Right cardiac atrium (tissue), 5 donors: ENCODE data around the gene EPN2. TPM values are rescaled to one million over a fixed set of nuclear protein-coding genes. Genes with fewer than 3 reads are reported as not detected.
"Not testable (repeated sequence)": the region's sequence is repeated elsewhere in the genome, so short reads cannot be mapped to it uniquely, and the experiment has no call there.

ENCODE experiments used
- ATAC-seq, 2 donors: fragments of 200-7000 bp; cut with Tn5 transposase; one replicate each; pipeline versions ENCODE4 v1.8.0 to v1.9.1; 2020; ENCODE audit warnings: moderate library complexity in 2 of 2, mild to moderate bottlenecking in 1 of 2
- DNase-seq, 3 donors: peaks; one replicate each; pipeline ENCODE4 v3.0.0-alpha.2; 2020
- H3K27ac ChIP-seq: one replicate; pipeline ENCODE4 v1.5.1; 2013; ENCODE audit warnings: mild to moderate bottlenecking, low read length, control low read depth, moderate library complexity
- H3K27me3 ChIP-seq: one replicate; pipeline ENCODE4 v1.6.1; 2013; ENCODE audit not compliant: control insufficient read depth, insufficient read depth
- H3K4me1 ChIP-seq: one replicate; pipeline ENCODE4 v1.6.1; 2013; ENCODE audit warnings: low read length; ENCODE audit not compliant: control insufficient read depth, insufficient read depth
- H3K4me3 ChIP-seq: one replicate; pipeline ENCODE4 v1.5.1; 2013; ENCODE audit warnings: low read length, control low read depth
- H3K9me3 ChIP-seq: one replicate; pipeline ENCODE4 v1.6.1; 2013; ENCODE audit warnings: low read length; ENCODE audit not compliant: control insufficient read depth
- WGBS: extraction: QIAGEN DNeasy Blood & Tissue Kit; methylation state at CpG from one replicate; pipeline ENCODE4 v1.1.7; 2013; 5-methylcytosine and 5-hydroxymethylcytosine counted together
- intact Hi-C, 4 donors: fragments of 100-400 bp; cut with DNase I; formaldehyde crosslinking; loops; one replicate each; pipeline versions ENCODE4 v1.11.0 to v1.14.0; 2022 to 2023
- polyA plus RNA-seq: library from polyadenylated mRNA; stranded (reverse); fragments of 200-250 nt; gene quantifications from one replicate; pipeline ENCODE4 v1.2.3, GENCODE V29; 2013
- total RNA-seq, 4 donors: library from RNA; stranded (reverse); fragmentation: NEBNext Ultra II Directional; extraction: Animal tissue kit (Norgen Biotek cat#: 25700); gene quantifications; one replicate each; pipeline ENCODE4 v1.2.1, GENCODE V29; 2021
- donor health status: healthy with polysubstance abuse.
- donor health status: DM: no; HTN: yes; CAD: no.
- donor health status: DM: no; HTN: no; CAD: no.
- donor health status: DM: no; HTN: yes; CAD: no; lungs with severe emphysema.
- donor health status: DM: yes; HTN: yes; CAD: no.

EPN2 gene
- total and polyA plus RNA-seq, 5 donors = 50.2 to 138 (median 113) TPM

- WGBS = no CpG with 5 or more reads among the region's 13 CpGs
- DNase-seq, ATAC-seq, intact Hi-C loops, H3K4me3 ChIP-seq, H3K4me1 ChIP-seq, H3K27ac ChIP-seq, H3K27me3 ChIP-seq, H3K9me3 ChIP-seq: not testable (repeated sequence)
Measured at GRCh38 chr17:19216148-19216926, 20.8 kb upstream of the EPN2 start.

DNA sequence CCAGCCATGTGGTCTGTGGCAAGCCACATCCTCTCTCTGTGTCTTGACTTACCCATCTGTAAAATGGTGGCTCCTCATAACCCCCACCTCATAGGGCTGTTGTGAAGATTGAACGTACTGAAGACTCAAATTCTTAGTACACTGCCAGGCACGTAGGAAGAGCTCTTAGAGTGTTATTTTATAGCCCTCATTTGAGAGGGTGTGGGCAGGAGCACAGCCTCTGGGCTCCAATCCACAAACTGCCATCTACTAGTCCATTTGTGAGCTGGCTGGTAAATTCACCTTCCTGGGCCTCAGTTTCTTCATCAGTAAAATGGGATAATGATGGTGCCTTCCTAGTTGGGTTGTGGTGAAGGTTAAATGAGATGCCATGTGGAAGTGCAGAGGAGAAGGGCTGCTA is 18.3 kb upstream of the EPN2 start:
- H3K27me3 ChIP-seq, H3K4me3 ChIP-seq: not testable (repeated sequence)

DNA sequence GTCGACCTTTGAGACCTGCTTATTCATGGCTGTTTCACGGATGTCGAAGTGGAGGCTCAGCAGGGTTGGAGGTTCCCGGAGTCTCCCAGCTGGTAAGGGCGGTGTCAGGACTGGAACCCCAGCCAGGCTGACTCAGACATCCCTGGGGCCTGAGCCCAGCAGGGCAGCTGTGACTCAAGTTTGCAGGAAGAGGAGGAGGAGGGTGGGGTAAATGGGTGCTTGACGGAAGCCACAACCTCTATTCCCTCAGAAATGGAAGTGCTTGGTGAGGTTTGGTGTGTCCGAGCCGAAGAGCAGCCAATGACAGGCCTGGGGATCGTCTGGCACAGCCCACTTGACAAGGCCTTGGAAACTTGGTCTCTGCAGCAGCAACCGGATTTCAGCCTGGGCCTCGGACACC is 17.8 kb upstream of the EPN2 start:
- ATAC-seq = peak; percentile 58 to 75
- WGBS = no CpG with 5 or more reads among the region's 11 CpGs
- DNase-seq, H3K9me3 ChIP-seq, H3K27me3 ChIP-seq, intact Hi-C loops, H3K4me1 ChIP-seq, H3K27ac ChIP-seq, H3K4me3 ChIP-seq: not testable (repeated sequence)

More for the DNA sequence above, 18.3 kb upstream of the EPN2 start:
- ATAC-seq, H3K4me1 ChIP-seq, intact Hi-C loops, H3K27ac ChIP-seq, H3K9me3 ChIP-seq, DNase-seq: not testable (repeated sequence)
- WGBS = no CpG with 5 or more reads among the region's 2 CpGs

GRCh38 chr17:19220195-19220594 is 17.0 kb upstream of the EPN2 start:
- H3K27ac ChIP-seq, ATAC-seq, H3K9me3 ChIP-seq, intact Hi-C loops, H3K27me3 ChIP-seq, DNase-seq, H3K4me1 ChIP-seq, H3K4me3 ChIP-seq: not testable (repeated sequence)
- WGBS = no CpG with 5 or more reads among the region's 8 CpGs

DNA sequence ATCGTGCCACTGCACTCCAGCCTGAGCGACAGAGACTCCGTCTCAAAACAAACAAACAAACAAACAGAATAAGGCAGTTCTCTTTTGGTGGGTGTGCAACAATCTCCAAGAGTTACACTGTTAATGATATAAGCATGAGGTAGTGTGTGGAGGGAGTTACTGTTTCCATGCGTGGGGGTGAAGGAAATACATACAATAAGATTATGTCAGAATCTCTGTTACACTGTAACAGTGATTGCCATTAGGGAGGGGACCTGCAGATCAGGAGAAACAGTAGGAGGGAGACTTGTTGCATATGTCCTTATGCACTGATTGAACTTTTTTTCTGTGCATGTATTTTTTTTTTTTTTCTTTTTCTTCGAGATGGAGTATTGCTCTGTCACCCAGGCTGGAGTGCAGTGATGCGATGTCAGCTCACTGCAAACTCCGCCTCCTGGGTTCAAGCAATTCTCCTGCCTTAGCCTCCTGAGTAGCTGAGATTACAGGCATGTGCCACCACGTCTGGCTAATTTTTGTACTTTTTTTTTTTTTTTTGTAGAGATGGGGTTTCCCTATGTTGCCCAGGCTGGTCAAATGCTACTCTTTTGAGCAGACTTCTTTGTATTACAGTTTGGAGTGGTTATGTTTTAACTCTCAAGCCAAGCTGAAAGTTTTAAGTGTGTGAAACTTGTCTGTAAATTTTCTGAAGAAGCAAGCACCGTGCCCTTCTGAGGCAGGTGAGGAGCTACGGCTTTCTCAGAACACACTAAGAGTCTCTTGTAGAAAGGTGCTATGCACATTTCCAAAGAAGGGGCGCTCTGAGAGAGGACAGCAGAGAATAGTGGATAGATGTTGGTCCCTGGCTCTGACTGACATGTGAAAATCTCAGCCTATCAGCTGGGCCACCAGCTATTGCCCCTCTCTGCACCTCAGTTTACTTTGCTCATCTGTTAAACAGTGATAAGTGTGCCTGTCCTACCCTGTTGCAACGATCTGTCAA is 10.3 kb upstream of the EPN2 start:
- H3K4me3 ChIP-seq, H3K4me1 ChIP-seq, DNase-seq, H3K9me3 ChIP-seq, H3K27ac ChIP-seq, intact Hi-C loops, H3K27me3 ChIP-seq, ATAC-seq: not testable (repeated sequence)
- no CpG with 5 or more reads among the region's 12 CpGs for WGBS

- H3K27me3 ChIP-seq, DNase-seq, H3K4me1 ChIP-seq, intact Hi-C loops, ATAC-seq, H3K27ac ChIP-seq, H3K4me3 ChIP-seq, H3K9me3 ChIP-seq: not testable (repeated sequence)
- WGBS = 39% methylated on average over 4 of the region's 6 CpGs
Measured at GRCh38 chr17:19234676-19235075, 2.5 kb upstream of the EPN2 start.

DNA sequence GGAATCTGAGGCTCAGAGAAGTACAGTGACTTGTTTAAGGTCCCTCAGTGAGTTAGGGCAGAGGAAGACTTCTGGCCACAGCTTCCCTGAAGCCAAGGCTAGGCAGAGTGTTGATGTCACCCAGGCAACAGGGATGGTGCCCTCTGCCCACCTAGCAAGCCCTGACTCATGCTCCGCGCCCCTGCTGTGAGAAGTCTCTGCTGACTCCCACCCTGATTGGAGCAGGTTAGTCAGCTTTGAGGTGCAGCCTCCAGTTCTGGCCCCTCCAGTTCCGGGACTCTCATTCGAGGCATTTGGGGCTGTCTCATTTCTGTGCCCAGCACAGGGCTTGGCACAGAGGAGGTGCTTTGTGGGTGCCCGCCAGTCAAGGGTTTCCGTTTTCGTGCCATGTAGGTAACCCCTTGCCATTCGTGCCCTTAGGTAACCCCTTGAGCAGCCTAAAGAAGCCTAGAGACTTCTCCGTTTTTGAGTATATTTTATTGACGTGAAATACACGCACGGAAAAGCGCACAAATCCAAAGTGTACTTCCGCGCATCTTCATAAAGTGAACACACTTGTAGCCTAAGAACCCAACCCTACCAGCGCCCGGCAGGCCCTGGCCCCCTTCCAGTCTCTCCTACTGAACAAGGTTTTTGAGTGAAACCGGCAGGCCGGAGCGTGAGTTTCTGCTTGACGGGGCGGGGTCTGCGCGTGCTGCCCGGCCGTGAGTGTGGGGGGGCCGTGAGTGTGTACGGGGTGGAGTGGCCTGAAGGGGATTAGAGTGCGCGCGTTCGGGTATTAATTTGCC is 621 bp upstream of the EPN2 start:
- no CpG with 5 or more reads among the region's 32 CpGs for WGBS
- H3K9me3 ChIP-seq, H3K4me1 ChIP-seq, DNase-seq, H3K27ac ChIP-seq, intact Hi-C loops, H3K27me3 ChIP-seq: not testable (repeated sequence)
- H3K4me3 ChIP-seq = peak overlapping the region; percentile 80
- peak; percentile 85 for ATAC-seq

DNA sequence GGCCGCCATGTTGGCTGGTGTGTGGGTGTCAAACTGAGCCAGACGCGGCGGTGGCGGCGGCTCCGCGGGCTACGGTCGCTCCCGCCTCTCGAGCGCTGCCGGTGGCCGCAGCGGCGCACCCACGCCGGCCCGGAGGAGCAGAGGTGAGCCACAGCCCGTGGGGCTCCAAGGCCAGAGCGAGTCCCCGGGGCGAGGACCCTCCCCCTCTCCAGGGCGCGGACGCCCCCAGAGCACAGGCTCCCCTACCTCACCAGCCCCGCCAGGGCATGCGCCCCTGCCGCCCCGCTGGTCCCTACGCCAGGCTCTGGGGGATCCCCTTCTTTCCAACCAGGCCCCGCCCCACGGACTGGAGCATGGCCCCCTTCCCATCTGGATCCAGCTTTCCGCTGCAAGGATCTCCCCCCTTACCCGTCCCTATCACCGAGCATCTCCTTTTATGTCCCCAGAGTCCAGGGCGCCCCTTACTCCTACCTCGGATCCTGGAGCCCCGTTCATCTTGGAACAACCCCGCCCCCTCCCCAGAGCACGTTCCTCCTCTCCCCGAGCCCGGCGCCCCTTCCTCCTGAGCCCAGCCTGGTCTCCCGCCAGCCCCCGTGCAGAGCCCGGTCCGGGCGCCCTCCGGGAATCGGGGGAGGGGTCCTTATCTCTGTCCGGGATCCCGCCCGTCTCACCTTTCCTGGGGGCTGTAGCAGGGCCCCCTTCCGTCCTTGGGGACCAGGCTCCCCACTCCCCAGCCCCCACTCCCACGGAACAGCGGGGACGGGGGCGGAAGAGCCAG is 412 bp downstream of the EPN2 start:
- peak overlapping the region; percentile 45 for H3K27ac ChIP-seq
- no peaks in the 10 kb centered on the region for H3K9me3 ChIP-seq
- no peaks in the 10 kb centered on the region for H3K27me3 ChIP-seq
- DNase-seq = peak; percentile 45 to 82 (median 81)
- ATAC-seq = peak; percentile 4 to 45
- intact Hi-C loops = no loop called here
- under 1% methylated on average over 59 of the region's 60 CpGs for WGBS
- H3K4me3 ChIP-seq = peak overlapping the region; percentile 80
- H3K4me1 ChIP-seq = peaks cover 2% of the 10 kb centered on the region

- peak overlapping the region; percentile 80 for H3K4me3 ChIP-seq
- H3K4me1 ChIP-seq = peaks cover 4% of the 10 kb centered on the region
- no peaks in the 10 kb centered on the region for H3K27me3 ChIP-seq
- 2% methylated on average over 21 of the region's 21 CpGs for WGBS
- peak overlapping the region; percentile 45 for H3K27ac ChIP-seq
- DNase-seq (peak; percentile 50 to 75 (median 72)), ATAC-seq (peak; percentile 19 to 46)
- H3K9me3 ChIP-seq = no peaks in the 10 kb centered on the region
- intact Hi-C loops = no loop called here
Measured at GRCh38 chr17:19238167-19238505, 970 bp downstream of the EPN2 start.

- intact Hi-C loops = no loop called here
- Histone ChIP-seq H3K27me3 (no peaks in the 10 kb centered on the region), H3K4me3 (no peak overlapping the region), H3K27ac (peak overlapping the region; percentile 70), H3K9me3 (no peaks in the 10 kb centered on the region), H3K4me1 (peaks cover 4% of the 10 kb centered on the region)
- DNase-seq (peak; percentile 38 to 74 (median 65)), ATAC-seq (no peak)
- WGBS = 30% methylated on average over 6 of the region's 6 CpGs
Measured at GRCh38 chr17:19239544-19239943, 2.4 kb downstream of the EPN2 start.
